Fibroblast of the conjunctiva (primary cell): Measurements from ENCODE around the gene SHROOM1.
"Not testable (repeated sequence)": the region's sequence is repeated elsewhere in the genome, so short reads cannot be mapped to it uniquely, and the experiment has no call there.

Experiments used
- DNase-seq: peaks from one replicate; pipeline ENCODE4 v3.0.0-alpha.2; 2010; ENCODE audit warnings: low read depth

SHROOM1 gene

DNA sequence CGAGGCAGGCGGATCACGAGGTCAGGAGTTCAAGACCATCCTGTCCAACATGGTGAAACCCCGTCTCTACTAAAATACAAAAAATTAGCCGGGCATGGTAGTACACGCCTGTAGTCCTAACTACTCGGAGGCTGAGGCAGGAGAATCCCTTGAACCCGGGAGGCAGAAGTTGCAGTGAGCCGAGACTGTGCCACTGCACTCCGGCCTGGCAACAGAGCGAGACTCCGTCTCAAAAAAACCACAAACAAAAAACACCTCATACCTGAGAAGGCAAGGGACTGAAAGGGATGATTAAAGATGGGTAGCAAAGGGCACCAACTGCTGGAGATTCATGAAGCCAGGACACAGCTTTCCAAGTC is 23.7 kb downstream of the SHROOM1 start:
- DNase-seq = not testable (repeated sequence)

DNA sequence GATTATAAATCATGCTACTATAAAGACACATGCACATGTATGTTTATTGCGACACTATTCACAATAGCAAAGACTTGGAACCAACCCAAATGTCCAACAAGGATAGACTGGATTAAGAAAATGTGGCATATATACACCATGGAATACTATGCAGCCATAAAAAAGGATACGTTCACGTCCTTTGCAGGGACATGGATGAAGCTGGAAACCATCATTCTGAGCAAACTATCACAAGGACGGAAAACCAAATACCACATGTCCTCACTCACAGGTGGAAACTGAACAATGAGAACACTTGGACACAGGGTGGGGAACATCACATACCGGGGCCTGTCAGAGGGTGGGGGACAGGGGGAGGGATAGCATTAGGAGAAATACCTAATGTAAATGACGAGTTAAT is 24.6 kb downstream of the SHROOM1 start:
- DNase-seq = not testable (repeated sequence)

DNA sequence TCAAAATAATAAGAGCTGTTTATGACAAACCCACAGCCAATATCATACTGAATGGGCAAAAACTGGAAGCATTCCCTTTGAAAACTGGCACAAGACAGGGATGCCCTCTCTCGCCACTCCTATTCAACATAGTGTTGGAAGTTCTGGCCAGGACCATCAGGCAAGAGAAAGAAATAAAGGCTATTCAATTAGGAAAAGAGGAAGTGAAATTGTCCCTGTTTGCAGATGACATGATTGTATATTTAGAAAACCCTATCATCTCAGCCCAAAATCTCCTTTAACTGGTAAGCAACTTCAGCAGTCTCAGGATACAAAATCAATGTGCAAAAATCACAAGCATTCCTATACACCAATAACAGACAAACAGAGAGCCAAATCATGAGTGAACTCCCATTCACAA is 26.2 kb downstream of the SHROOM1 start:
- not testable (repeated sequence) for DNase-seq

DNA sequence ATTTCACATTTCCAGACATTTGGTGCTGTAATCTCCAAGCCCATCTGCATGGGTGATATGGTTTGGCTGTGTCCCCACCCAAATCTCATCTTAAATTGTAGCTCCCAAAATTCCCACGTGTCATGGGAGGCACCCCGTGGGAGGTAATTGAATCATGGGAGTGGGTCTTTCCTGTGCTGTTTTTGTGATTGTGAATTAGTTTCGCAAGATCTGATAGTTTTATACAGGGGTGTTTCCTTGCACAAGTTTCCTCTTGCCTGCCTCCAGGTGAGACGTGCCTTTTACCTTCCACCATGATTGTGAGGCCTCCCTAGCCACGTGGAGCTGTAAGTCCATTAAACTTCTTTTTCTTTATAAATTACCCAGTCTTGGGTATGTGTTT is 27.8 kb downstream of the SHROOM1 start:
- DNase-seq = not testable (repeated sequence)

DNA sequence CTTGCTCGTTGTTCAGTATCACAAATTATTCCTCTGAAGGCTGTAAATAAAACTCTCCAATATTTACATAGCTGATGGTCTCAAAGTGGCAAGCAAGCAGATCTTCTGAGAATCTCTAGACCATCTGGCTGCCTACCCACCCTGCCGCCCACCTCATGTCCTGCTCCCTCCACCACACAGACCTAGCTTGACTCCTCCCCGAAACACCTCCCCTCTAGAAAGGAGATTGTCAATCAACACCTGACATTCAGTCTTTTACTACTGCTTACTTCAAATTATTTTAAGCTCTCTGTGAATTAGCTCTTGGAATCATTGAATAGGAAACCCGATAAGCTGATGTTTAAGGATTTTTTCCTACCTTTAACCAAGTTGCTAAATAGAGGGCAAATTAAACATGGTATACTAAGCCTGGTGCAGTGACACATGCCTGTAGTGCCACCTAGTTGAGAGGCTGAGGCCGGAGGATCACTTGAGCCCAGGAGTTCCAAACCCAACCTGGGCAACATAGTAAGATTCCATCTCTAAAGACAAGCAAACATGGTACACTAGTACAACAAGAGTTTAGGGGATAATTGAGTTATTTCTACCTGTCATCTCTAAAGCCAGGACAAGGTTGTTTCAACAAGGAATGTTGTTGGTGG is 28.3 kb downstream of the SHROOM1 start:
- no peak for DNase-seq

DNA sequence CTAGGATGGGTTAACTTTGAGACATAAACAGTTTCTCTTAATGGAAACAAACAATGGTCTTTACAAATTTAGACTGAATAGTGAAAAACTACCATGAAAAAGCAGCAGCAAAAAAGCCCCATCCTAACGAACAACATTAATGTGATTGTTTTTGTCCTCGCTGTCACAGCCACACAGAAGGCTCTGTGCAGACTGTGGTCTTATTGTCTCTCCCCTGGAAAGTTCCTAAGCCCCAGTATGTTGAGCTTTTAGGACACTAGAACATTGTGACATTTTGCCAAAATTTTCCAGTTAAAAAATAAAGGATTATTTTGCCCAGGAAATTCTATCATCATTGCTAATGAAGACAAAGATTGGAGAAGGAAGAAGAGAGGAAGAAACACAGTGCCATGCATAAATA is 29.9 kb downstream of the SHROOM1 start:
- DNase-seq = no peak

DNA sequence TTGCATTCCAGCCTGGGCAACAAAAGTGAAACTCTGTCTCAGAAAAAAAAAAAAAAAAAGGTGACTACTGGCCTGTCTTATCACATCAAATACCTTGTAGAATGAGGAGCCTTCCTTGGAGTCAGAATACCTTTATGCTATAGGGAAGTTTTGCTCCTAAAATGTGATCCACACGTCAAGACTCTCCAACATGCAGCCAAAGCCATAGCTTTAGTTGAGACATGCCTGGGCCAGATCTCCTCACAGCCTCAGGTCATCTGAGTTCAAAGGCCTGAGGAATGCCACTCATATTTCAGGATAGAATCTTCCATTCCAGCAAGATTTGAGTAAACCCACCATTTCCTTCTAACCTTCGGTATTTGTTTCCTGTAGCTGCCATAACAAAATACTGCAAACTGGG is 31.1 kb downstream of the SHROOM1 start:
- no peak for DNase-seq

DNA sequence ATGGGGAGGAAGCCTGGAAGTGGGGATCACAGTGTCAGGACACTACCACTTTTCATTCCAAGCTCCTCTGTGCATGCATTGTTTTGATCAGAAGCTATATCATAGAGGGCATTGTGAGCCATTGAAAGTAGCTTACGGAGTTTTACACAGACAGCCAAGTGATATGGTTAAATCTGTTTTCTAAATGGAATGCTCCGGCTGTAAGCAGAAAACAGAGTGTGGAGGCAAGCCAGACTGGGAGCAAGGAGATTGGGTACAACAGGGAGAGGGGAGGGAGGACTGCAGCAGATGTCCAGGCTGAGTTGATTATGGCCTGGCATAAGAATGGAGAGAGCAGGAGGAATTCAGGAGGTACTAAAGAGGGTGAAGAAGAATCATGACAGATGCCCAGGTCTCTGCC is 32.8 kb downstream of the SHROOM1 start:
- DNase-seq = no peak

DNA sequence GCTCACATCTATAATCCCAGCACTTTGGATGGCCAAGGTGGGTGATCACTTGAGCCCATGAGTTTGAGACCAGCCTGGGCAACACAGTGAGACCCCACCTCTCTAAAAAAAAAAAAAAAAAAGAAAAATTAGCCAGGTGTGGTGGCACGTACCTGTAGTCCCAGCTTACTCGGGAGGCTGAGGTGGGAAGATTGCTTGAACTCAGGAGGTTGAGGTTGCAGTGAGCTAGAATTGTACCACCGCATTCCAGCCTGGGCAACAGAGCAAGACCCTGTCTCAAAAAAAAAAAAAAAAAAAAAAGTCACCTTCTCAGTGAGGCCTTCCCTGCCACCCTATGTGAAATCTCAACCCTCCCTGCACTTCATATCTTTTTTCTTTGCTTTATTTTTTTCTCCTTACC is 39.4 kb downstream of the SHROOM1 start:
- DNase-seq = no peak

DNA sequence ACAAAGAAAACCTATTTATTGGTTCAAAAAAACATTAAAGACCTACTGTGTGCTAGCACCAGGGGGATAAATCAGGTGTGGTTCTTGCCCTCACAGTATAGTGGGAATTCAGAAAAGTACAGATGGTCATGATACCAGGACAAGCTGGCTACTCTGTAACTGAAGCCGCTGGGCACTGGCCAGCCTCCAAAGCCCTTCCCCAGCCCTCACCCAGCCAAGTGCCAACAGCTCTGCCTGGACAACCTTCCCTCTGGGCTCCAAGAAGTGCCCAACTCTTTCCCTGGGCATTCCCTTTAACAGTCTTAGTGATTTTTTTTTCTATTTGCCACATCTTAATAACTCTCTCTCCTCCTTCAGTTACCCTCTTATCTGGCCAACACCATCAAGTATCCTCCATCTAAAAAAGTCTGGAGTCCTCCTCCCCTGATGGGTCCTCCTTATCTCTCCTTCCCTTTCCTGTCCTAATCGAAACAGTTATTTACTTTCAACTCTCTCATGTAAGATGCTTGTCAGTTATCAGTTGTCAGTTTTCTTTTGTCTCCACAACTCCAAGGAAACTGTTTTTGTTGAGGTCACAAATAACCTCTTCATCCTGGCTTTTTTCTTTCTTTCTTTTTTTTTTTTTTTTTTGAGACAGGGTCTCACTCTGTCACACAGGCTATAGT is 40.1 kb downstream of the SHROOM1 start:
- DNase-seq = no peak

DNA sequence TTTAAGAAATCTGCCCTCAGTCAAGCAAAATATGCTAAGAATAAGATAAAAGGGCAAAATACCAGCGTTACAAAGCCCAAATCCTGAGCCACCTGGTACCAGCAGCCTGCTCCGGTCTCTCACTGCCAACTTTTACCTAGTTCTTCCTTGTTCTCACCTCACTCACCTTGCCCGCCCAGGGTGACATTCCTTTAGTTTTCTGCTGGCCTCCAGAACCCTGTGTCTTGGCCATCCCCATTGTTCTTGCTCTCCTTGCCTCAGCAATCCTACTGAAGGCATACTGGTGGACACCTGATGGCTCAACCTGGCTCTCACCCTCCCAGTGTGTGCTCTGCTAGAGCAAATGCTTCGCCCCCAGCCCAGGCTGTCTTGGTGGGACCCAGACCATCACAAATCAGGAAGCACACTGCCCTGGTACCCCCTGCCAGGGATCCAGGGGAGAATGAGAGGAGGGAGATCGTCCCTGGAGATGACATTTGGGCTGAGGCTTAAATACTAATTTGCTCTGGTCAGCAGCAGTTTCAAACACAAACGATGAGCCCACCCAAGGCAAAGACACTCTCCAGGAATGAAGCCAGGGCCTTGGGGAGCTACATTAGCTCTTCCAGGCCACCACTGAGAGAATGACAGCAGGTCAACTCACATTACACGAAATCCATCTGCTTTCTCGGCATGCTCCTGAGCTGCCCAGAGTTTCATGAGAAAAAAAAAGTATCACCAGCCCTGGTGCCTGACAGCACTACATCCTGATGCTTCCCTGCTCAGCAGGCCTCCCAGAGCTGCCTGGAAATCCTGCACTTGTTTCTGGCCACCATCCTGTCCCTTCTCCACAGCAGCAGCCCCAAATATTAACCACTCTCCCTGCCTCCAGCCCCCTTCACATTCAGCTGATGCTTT is 41.2 kb downstream of the SHROOM1 start:
- DNase-seq = no peak

DNA sequence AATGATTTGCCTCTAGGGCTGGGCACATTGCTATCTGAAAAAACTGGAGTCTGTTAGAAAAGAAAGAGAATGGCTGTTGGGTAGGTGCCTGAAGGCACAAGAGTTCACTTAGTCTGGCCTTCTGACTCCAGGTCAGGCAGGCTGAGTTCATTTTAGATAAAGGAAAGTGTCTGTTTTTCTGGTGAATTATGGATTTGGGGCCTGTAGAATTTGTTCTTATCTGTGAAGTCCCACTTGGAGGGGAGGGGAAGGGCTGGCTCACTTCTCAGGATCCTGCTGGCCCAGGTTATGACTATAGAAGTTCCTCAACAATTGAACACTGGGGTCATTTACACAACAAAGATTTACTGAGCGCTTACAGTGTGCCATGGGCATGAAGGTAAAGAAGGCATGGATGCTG is 41.9 kb downstream of the SHROOM1 start:
- DNase-seq = no peak

DNA sequence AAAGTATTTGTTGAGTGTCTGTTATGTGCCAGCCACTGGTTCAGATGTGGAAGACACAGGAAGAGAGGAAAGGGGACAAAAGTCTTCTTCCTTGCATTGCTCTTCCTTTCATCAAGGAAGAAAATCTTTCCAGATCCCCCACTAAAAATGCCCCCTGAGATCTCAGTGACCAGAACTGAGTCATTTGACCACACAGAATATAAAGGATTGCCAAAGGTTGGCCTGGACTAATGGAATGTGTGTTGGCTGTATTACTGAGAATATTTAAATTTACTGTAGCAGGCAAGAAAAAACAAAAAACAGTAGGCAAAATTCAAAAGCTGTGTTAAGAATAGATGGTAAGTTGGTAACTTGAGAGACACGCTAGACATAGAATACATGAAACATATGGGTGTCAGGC is 43.4 kb downstream of the SHROOM1 start:
- no peak for DNase-seq

DNA sequence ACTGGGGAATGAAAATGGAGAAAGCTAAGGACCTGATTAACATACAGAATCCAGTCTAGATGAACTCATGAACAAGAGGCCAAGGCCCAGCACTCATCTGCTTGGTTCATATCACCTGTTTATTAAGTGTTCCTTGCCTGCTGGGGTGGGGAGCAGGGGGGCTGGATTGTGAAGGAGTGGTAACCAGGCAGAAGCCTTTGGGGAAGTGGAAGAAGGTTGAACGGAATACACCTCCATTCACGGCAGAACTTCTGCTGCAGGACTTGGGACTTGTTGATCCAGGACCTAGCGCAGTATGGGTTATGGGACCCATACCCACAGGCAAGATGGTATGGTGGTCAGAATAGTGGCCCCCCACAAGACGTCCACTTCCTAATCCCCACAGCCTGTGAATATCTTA is 44.6 kb downstream of the SHROOM1 start:
- DNase-seq = no peak

DNA sequence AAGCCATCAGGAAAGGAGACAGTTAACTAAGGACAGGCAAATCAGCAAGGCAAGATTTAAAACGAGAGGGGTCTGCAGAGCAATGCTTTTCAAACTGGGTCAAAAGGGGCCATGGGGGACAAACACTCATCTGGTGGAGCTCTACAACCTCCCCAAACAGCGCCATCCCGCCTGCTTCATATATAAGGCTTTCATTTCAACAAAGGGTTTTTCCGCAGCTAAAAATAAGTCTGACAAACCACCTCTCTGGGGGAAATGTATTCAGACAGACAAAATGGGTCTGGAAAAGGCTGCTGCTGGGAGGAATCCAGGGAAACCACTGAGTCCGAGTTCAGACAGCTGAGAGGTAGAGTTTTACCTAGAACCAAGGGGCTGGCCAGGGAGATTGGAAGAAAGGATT is 45.1 kb downstream of the SHROOM1 start:
- DNase-seq = no peak

DNA sequence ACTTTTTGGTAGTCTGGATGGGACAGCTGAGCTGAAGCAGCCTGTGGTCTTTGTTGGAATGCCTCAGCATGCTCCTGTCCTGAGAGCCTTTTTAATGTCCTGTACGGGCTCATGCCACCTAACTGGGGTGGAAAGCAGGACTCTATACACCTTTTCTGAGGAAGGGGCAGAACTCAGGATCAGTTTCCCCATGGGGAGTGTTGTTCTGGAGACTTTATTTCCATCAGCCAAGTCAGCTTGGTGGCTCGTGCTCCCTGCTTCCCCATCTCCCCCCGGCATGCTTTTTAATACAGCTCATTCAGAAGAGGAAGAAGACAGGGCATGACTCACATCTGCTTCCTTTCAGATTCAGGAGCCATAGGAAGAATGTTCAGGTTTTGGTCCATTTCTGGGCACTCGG is 48.3 kb downstream of the SHROOM1 start:
- no peak for DNase-seq

DNA sequence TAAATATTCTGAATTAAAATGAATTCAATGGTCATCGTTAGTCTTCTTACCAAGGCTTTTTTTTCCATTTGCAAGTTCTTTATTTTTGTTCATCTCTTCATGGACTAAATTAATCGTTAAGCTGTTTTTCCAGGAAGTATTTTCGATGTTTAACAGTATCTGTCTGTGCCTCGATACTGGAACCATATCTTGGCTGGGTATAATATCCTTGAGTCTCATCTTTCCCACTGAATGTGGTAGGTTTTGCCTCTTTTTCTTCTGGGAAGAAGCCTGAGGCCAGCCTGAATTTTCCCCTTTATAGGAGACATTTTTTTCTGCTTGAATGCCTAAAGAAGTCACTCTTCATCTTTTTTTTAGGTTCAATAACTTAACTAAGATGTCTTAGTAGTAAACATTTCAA is 49.4 kb downstream of the SHROOM1 start:
- DNase-seq = no peak

DNA sequence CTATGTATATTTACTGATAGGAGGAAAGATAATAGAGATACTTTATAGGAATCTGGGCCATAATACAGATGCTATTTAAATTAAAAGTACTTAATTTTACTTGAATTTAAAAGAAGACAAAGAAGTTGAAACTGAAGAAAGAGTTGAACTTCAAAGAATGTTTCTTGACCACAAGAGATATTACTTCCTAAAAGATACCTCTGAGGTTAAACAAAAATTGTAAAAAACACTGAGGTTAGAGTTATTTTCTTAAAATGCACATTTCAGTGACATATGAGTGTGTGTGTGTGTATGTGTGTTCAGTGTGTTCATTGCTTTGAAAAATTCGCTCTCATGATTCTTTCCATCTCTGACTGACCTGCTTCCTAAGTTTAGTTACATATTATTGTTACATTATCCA is 49.9 kb downstream of the SHROOM1 start:
- no peak for DNase-seq

DNA sequence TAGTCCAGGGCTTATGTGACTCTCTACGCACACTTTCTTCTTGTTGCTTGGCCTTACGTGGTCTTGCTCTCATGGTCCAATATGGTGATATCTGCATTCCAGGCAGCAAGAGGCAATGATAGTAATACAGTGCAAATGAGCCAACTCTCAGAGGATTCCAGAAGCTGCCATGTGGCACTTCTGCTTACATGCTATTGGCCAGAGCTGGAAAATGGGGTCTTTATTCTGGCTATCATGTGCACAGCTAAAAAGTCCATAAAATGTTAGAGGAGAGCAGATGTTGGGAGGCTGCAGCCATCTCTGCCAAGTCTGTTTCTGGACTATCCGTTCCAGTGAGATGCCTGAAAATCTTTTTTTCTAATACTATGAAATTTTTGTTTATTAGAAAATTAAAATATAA is 50.5 kb downstream of the SHROOM1 start:
- DNase-seq = no peak

DNA sequence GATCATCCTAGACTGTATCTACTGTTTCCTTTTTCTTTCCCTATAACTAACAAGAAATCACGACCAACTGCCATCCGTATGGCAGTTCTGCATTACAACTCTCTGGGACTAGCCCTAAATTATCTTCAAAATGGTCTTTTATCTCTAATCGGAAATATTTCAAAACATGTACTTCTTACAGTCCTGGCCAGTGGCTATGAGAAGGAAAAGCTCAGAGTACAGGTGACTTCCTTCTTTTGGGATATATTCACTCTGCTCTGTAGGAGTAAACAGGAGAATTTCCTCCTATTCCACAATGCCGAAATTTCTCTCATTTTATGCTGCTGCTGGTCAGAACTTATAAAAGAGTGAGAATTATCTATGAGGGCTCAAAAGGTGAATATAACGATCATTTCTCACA is 51.6 kb downstream of the SHROOM1 start:
- DNase-seq = no peak

DNA sequence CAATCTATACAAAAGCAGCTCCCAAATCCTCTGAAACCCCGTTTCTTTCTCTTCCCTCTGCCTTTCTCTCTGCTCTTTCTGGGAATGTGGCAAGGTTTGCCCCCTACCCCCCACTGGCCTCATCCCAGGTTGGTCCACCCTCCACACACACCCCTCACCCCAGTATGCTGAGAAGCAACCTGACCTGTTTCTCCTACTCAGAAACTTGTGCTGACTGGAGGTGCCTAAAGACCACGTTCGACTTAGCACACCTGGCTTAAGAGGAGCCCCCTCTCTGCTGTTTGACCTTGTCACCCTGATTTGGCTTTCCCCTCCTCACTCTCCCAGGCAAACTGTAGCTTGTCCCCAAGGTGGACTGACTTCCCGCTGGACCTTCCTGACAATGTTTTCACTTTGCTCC is 52.3 kb downstream of the SHROOM1 start:
- DNase-seq = no peak

DNA sequence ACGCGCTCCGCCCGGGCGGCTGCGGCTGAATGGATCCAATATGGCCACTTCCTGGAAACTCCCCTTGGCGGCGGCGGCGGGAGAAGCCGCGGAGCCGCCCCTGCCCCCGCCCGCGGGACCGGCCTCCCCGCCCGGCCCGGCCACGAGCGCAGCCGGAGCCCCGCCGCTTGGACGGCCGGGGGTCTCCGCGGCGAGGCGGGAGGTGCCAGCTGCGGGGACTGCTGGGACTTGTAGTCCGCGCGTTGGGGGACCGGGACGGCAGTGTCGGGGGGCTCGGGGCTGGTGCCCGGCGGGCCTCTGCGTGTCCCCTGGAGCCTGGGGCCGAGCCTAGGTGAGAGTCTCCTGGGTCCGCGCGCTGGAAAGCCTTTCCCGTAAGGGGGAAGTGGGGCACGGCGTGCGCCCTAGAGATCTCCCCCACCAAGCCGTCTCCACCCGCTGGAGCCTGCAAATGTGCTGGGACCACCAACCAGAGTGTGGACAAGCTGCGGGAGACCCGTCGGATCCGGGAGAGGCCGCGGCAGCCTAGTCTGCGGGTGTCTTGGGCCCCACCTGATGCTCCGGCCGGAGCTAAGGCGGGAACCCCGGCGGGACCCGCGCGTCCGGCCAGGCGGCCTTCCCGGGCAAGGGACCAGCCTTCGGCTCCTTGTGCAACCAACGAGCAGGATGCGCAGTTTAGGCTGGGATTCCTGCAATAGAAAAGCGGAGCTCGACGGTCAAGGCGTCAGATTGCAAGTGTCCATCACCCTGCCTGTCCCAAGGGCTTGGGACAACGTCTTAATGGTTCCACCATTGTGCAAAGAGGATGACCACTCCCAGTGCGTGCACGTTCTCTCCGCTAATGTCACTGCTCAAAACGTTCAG is 53.0 kb downstream of the SHROOM1 start, which contains the start of gene SEPTIN8:
Gene SEPTIN8 (minus strand): TSS at position 31 of the 861 bp plus-strand sequence. CDS start 102 bp downstream, outside the sequence.
- DNase-seq = no peak
